Stimulated activated naive CD4-positive, alpha-beta T cell treated with Interleukin-2 at 50 U/mL for 16 hours (primary cell): ENCODE measurements around the gene RIMS1.

Experiments
- DNase-seq: peaks from one replicate; lab custom pipeline; 2025; lab: John Stamatoyannopoulos, UW

The RIMS1 gene

DNA sequence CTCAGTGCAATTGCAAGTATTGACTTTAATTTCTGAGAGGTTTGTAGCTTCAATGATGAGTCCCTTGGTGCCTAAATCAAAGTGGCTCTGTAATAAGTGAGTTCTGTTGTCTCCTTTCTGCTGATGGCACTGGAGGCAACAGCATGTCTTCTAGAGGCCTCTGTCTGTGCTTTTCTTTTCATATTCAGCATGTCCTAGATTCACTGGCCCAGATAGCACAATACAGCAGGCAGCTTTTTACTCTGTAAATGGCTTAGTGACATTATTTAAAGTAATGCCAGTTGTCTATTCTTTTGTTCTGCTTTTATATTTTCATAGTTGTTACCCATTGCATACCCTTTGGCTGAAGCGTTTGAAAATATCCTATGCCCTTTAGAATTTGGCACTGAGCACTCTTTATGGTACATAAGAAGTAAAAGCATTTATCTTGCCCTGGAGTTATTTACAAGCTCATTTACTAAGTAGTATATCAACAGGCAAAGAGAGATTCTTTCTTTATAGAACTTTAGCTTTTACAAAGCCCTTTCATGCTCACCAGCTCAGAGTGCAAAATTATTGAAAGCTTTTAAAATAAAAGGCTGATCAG is 464.0 kb downstream of the RIMS1 start:
- DNase-seq: no peak

DNA sequence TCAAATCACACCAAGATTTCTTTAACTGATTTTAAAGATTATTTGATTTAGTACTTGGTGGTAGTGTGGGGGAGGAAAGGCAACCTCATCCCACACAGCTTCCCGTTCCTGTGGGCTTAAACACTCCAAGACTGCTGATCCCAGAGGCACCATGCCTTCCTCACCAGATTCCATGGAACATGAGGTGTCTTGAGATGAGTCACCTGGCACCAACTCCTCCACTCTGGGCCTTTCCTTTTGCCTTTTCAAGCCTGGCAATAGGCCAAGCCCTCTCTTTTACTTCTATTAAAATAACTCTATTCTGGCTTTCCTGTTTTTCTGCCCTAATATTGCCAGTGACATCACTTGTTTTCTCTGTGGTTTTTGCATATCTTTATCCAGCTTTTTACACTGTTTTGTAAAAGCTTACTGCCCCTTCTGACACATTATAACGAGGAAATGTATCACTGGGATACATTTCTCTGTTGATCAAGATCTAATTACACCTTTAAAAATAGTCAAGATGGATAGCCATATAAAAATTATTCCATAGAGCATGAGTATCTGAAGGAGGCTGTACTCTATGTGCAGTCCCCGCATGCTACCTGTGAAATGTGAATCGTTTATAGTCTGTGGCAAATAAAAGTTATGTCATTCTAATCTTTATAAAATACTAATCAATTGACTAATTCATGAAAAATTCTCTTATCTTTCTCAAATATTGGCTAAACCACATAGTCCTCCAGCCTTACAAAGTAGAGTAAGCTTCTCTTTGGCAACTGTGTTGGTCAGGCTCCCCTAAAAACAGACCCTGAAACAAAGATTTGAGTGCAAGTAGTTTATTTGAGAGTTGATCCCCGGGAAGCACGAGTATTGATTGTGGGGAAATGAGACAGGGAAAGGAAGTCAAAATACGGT is 477.7 kb downstream of the RIMS1 start:
- no peak for DNase-seq

DNA sequence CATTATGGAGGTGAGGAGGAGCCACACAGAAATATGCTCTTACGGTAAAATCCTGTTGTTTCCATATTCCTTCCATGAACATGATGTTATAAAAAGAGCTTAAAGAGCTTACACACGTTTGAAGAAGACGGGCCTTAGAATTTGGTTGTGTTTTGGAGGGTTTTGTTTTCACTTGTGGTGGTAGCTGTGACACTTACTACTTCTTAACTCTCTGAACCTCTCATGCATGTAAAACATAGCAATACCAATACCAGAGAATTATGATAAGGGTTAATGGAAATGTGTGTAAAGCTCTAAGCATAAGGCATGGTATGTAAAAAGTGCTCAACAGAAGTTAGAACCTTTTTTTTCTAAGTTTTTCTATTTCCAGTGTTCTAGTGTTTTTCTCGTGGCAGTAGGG is 479.4 kb downstream of the RIMS1 start:
- DNase-seq: no peak

DNA sequence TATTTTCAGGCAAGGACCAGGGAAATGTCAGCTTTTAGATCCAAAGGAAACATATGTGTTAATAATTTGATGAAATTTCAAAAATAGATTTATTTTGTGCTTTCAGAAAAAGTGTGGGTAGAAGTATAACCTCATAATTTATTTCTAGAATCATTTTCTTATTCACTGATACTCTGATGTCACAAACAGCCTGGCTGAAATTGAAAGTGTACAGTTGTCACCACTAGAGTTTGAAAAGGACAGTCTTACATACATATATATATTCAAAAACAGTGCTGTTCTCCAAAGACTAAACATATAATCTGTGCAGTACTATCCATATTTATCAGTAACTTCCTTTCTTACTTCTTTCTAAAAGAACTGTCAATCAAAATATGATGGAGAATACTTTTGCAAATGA is 481.1 kb downstream of the RIMS1 start:
- DNase-seq: no peak

DNA sequence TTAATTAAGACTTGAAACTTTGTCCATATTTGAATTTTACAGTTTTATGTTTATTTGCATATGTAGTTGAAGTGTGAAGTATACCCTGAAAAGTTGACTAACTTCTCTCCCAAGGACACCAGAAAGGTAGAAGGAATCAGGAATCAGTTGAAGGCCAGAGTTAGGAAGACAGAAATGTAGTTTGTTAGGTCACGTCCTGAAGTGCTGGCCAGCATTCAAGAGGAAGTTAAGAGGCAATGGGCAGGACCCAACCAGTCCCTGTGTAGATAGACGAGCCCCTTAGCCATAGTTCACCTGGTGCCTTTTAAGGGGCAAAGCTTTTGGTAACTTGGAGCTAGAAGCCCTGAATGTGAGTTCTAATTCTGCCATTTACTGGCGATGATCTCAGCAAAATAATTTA is 485.1 kb downstream of the RIMS1 start:
- no peak for DNase-seq

DNA sequence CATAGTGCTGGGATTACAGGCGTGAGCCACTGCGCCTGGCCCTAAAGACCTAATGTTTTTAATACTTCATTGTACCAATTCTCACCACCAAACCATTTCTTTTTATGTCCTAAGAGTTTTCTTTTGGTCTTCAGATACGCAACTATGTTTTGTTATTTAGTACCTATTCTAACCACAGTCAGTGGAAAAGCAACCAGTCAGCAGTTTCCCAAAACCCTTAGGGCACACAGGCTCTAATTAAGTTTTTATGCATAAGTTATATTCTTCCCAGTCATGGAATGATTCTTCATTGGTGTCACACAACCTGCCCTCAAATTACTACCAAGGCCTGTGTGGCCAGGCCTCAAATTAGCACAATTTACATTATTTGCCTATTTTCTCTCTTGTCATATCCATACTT is 487.8 kb downstream of the RIMS1 start:
- no peak for DNase-seq

DNA sequence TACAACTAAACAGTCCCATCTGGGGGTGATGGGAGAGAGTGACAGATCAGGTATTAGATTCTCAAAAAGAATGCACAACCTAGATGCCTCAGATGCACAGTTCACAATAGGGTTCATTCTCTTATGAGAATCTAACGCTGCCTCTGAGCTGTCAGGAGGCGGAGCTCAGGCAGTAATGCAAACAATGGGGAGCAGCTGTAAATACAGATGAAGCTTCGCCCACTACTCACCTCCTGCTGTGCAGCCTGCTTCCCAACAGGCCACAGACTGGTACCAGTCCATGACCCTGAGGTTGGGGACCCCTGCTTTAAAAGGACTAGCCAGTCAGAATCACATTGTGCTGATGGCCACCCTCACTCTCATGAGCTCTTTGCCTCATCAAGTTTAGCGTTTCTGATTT is 488.5 kb downstream of the RIMS1 start:
- DNase-seq: no peak

DNA sequence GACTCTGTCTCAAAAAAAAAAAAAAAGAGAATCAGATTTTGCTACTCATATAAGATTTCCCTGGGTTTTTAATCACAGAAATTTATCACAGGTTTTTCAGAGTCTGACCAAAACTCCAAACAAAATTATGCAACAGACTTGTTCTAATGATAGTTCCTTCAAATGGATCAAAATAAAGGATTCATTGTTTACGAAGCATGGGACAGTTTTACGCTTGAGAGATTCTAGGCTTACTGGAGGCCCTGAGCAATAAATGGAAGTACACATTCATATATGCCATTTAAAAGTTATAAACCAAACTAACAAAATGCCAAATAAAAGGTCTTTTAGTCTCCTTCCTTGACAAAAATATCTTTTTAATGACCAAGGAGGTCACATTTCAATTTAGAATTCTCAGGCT is 490.4 kb downstream of the RIMS1 start:
- DNase-seq: no peak

DNA sequence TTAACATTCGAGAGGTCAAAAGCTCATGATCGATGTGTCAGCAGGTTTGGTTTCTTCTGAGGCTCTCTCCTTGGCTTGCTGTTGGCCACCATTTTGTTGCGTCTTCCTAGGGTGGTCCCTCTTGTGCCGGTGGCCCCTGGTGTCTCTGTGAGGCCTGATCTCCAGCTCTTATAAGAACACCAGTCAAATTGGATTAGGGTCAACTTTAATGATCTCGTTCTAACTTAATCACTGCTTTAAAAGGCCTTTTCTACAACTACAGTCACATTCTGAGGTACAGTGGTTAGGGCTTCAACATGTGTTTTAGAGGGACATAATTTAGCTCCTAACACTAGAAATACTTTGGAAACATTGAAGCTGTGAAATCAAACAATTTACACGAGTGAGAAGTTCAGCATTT is 494.7 kb downstream of the RIMS1 start:
- no peak for DNase-seq

DNA sequence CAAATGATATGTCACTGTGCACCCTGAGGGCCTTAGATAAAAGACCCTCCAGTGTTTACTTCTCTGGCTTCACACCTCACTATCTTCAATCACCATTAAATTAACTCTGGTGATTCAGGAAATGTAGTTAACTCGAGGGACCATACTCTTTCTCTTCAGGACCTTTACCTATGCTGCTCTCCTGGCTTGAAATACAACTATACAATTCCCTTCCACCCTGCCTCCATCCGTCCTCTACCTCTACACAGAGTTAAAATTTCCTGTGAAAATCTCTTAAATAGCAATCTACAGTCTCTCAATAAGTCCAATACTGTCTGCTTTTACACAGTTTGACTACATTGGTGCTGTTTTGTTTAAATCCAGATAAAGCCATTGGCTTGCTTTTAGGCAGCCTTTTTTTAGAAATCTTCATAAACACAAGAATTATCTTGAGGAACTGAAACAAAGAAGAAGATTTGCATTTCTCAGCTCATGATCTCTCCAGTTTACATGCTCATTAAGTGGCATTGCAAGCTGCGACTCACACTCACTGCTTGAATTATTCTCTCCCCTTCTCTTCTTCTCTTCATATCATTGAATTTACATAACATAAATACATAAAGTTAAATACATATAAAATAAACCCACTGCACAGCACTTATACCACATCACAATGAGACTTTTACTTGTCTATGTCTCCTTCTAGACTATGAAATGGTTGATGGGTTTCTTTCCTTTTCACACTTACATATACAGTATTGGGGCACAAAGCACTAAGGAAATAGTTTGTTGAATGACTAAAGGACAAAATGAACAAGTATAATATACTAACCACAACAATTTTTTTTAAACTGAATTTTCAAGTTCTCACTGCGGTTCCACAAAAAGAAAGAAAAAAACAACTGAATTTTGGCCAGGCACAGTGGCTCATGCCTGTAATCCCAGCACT is 496.5 kb downstream of the RIMS1 start:
- DNase-seq: no peak

DNA sequence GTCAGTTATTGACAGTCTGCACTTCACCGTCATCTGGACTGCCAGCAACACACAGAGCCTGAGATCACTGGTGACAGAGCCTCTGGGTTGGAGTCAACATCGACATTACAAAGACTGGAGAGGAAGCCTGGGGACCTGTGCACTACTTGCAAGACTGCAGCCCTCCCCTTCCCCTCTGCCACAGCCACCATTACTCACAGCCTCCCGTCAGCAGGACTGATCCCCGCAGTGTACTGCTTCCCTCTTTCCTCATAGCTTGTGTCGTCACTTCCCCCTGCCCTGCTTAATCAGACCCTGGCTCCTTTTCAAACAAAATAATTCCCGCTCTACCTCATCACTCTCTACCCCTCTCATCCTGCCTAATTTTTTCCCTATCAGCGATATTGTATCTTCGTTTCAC is 500.0 kb downstream of the RIMS1 start:
- DNase-seq: no peak

DNA sequence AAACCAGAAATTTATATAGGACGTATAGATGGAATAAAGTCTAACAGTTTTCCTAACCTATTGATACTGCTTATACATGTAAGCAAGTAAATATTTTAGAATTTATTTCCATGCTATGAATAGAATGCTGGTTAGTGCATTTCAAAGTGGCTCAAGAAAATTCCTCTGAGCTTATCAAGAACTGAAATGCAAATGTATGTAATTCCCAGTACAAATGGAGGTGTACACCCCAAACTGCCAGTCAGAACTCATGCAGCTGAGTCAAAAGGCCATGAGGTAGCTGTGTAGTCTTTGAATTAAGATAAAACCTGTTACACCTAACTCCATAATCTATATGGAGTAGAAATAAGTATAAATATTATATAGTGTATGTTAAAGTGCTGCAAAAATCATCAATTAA is 503.3 kb downstream of the RIMS1 start:
- DNase-seq: no peak

DNA sequence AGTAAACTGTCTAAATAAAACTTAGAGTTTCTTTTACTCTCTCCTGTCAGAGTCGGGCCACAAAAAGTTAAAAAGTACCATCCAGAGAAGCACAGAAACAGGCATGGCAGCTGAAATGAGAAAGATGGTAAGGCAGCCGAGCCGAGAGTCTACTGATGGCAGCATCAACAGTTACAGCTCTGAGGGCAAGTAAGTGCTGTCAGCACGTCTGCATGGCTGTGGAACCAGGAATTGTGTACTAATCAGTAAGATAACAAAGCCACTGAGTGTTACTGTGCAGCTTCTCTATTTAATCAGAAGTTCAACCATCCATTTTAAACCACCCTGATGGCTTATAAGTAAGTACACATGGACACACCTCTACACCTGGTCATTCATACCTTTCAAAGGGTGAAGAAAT is 504.2 kb downstream of the RIMS1 start:
- no peak for DNase-seq

DNA sequence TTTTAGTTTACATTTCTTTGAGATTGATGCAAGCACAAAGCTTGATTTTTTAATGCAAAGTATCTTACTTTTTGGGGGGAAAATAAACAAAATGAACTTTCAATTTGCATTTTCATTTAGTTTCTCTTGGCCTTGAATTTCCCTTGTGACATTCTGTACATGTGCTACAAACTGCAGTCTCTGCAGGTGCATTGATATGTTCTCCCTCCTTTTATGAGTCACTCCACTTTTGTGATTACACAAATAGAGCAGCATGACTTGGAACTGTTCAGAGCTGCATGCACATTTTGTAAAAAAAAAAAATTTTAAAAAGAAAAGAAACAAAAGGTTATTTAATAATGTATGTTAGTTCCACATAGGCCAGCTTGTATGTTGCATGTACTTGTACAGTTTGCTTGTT is 515.5 kb downstream of the RIMS1 start:
- no peak for DNase-seq

DNA sequence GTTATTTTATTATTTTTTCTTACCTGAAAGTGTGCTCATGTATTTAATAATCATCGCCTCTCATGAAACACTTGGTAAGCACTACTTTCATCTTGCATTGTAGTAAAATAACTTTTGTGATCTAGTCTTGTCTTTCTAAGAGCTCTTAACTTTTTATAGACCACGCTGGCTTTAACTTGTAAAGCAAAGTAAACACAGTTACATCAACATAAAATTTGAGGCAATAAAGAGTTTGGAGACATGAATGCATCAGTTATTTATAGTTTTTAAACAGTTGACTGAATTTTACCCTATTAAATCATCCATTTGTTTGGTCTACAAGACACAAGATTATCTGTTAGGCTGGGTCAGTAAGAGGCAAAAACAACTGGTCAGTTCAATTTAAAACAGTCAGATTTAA is 517.1 kb downstream of the RIMS1 start:
- no peak for DNase-seq

DNA sequence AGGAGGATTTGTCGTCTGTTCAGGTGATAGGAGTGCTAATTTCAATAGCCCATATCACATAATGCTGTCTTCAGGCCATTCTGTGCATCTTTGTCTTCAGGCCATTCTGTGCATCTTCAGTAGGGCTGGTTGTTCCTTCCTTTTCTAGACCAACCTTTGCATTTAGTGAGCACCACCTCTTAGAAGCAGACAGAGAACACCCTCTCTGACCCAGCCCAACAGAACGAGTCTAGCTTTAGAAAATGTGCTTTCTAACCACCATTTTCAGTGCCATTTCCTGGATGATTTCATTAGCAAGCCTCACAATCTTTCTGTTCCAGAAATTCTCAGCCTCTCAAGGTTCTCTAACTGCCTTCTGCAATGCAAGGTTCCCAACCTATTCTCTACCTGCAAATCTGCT is 520.2 kb downstream of the RIMS1 start:
- no peak for DNase-seq

DNA sequence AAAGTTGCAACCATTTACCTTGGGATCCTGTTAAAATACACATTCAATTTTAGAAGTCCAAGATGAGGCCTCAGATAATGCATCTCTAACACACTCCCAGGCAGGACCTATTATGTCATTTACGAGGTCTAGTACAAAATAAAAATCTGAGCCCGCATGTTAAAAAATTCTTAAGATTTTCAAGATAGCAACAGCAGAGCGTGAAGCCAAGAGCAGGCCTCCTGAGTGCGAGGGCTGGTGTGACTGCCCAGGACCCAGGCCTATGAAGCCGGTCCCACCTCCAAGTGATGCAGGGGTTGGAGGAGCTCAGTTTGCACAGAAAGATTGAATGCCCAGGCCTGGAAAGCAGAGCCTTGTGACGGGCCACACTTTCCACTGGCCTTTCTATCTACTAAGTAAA is 524.4 kb downstream of the RIMS1 start:
- DNase-seq: no peak

DNA sequence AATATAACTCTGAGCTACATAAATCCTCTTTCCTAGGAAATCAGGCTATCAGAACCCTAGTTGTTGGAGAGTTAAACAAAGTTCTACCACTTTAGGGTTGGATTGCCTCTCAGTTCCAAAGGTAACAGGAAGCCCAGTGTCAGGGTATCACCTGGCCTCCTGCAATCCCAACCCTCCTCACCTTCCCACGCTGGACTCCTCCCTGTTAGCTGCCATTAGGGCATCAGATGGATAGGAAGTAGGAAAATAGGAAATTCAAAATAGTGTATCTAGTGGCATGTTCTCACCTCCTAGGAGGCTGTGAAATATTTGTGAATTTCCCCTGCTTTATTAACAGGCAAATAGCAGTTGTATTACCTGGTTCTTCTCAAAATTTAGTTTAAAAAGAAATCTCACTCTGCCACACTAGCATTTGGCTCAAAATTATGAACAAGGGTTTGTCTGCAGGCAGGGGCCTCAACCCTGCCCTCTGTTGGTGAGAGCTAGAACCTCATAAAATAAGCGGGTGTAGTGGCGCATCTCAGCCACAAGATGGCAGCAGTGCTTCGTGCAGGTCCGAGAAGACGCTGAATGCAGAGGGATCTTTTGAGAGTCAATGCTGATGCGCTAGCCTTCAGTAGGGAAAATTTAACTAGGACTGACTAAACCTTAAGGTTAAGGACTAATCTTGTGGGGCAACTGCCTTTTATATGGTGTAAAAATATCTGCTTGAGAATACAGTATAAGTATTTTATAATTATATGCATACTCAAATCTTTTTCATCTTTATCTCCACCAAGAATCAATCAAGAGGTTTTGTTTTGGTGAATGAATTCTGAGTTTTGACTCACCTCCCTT is 525.7 kb downstream of the RIMS1 start:
- peak; percentile 52 for DNase-seq

DNA sequence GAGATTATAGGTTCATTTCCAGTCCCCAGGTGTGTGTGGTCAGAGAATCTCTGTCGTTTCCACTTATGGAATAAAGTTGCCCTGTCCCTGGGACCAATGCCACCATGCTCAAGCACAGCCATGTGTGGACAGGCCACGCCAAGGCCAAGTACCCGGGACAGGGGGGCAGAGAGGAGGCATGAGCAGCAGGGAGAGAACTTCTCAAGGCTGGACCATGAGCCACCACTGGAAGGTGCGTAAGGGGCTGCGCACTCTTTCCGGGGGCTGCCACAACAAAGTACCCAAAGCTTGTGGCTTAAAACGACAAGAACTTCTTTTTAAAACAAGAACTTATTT is 526.3 kb downstream of the RIMS1 start:
- DNase-seq: no peak

DNA sequence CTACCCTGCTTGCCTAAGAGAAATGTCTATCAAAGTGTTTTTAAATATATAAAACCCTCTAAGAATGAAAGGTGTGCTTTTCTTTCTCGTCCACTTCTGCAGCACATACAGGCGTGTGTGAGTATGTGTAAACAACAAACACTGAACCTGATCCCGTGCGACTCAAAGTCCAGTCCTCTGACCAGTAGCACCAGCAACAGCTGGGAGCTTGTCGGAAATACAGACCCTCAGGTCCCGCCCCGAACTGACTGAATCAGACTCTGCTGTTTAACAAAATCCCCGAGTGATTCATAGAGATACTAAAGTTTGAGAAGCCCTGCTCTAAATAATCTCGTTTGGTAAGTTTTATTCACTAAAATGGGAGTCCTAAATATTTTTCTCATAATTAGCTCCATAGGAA is 527.5 kb downstream of the RIMS1 start:
- no peak for DNase-seq

DNA sequence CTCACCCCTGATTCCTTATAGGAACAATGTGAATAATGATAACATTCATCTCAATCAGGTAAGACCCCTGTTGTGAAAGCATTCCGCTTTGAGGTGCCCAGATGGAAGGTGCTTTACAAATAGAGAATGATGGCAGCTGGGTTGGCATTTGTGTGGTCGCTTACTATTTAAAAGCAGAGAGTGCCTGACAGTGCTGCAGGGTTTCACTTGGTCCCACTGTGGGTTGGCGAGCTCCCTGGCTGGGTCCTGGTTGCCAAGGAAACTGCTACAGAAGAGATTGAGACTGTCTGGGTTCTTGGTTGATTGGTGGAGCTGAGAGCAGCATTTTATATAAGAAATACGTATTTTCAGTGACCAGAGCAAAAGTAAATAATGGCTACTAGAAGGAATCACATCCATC is 528.3 kb downstream of the RIMS1 start:
- DNase-seq: no peak
